IMR-90 (cell line): ENCODE data around the gene STIL.

Experiments used
- CHD1 ChIP-seq: IDR thresholded peaks from 2 replicates; pipeline ENCODE4 v1.6.1; 2012; ENCODE audit warnings: low read depth, low read length, improper control_type of control experiment
- FOS ChIP-seq: fragments of 150-350 bp; IDR thresholded peaks from 2 replicates; pipeline ENCODE4 v1.6.1; 2016; ENCODE audit warnings: low read depth, low read length
- POLR2A ChIP-seq: IDR thresholded peaks from 2 replicates; pipeline ENCODE4 v1.6.1; 2012; ENCODE audit warnings: mild to moderate bottlenecking, low read depth, low read length
- RAD21 ChIP-seq: IDR thresholded peaks from 2 replicates; pipeline ENCODE4 v1.6.1; 2012; ENCODE audit warnings: low read length, improper control_type of control experiment
- SMC3 ChIP-seq: fragments of 150-350 bp; IDR thresholded peaks from 2 replicates; pipeline ENCODE4 v1.6.1; 2016; ENCODE audit warnings: low read depth, mild to moderate bottlenecking, antibody characterized with exemption, low read length, moderate library complexity
- TF ChIP-seq, protein P1 (sequence below): conservative IDR thresholded peaks from 2 replicates; pipeline ENCODE4 v1.5.1; 2012; ENCODE audit warnings: mild to moderate bottlenecking, low read depth, low read length, improper control_type of control experiment
- TF ChIP-seq, protein P2 (sequence below): fragments of 150-350 bp; IDR thresholded peaks from 2 replicates; pipeline ENCODE4 v1.6.1; 2017; ENCODE audit warnings: mild to moderate bottlenecking, antibody characterized with exemption, low read length, low read depth

DNA sequence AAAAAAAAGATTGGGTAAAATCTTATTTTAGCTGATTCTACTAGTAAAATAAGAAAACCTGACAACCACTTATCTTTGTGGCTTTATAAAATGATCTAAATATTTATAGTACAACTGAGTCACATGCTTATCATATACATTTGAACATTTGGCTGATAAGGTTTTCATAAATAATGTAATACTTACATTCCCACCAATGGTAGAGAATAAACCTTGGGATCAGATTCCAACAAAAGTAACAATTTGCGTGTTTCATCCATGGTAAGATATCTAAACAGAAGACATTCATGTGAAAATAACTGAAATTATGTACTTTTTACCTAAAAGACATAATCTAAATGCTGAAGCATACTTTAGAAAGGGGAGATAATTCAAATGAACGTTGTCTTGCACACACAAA is 18.4 kb downstream of the STIL start:
- TF ChIP-seq, protein P1, sequence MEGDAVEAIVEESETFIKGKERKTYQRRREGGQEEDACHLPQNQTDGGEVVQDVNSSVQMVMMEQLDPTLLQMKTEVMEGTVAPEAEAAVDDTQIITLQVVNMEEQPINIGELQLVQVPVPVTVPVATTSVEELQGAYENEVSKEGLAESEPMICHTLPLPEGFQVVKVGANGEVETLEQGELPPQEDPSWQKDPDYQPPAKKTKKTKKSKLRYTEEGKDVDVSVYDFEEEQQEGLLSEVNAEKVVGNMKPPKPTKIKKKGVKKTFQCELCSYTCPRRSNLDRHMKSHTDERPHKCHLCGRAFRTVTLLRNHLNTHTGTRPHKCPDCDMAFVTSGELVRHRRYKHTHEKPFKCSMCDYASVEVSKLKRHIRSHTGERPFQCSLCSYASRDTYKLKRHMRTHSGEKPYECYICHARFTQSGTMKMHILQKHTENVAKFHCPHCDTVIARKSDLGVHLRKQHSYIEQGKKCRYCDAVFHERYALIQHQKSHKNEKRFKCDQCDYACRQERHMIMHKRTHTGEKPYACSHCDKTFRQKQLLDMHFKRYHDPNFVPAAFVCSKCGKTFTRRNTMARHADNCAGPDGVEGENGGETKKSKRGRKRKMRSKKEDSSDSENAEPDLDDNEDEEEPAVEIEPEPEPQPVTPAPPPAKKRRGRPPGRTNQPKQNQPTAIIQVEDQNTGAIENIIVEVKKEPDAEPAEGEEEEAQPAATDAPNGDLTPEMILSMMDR = no peak
- no peak for TF ChIP-seq FOS
- no peak for TF ChIP-seq RAD21
- TF ChIP-seq, protein P2, sequence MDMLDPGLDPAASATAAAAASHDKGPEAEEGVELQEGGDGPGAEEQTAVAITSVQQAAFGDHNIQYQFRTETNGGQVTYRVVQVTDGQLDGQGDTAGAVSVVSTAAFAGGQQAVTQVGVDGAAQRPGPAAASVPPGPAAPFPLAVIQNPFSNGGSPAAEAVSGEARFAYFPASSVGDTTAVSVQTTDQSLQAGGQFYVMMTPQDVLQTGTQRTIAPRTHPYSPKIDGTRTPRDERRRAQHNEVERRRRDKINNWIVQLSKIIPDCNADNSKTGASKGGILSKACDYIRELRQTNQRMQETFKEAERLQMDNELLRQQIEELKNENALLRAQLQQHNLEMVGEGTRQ = no peak
- no peak for TF ChIP-seq SMC3
- TF ChIP-seq CHD1 = no peak
- no peak for TF ChIP-seq POLR2A
